GM23338 (cell line): ENCODE data around the gene ASB3.
"Not testable (repeated sequence)": the region's sequence is repeated elsewhere in the genome, so short reads cannot be mapped to it uniquely, and the experiment has no call there.

ENCODE experiments used
- CREB1 ChIP-seq: fragments of 250-450 bp; sonication (Bioruptor Pico); IDR thresholded peaks from 2 replicates; pipeline ENCODE4 v1.5.0; 2020; ENCODE audit warnings: low read depth, mild to moderate bottlenecking, moderate library complexity
- EZH2 ChIP-seq: fragments of 200-600 bp; sonication (generic); IDR thresholded peaks from one replicate; pipeline ENCODE4 v1.8.0; 2017; ENCODE audit warnings: antibody characterized with exemption, mild to moderate bottlenecking, low read depth; ENCODE audit not compliant: unreplicated experiment
- EZH2phosphoT487 ChIP-seq: fragments of 200-600 bp; sonication (generic); IDR thresholded peaks from one replicate; pipeline ENCODE4 v1.8.1; 2018; ENCODE audit warnings: antibody characterized with exemption; ENCODE audit not compliant: unreplicated experiment
- JUNB ChIP-seq: IDR thresholded peaks from one replicate; pipeline ENCODE4 v1.6.1; 2016; ENCODE audit warnings: antibody characterized with exemption; ENCODE audit not compliant: unreplicated experiment
- NANOG ChIP-seq: IDR thresholded peaks from 2 replicates; pipeline ENCODE4 v1.6.1; 2016; ENCODE audit warnings: antibody characterized with exemption, borderline replicate concordance
- POLR2AphosphoS5 ChIP-seq: IDR thresholded peaks from 2 replicates; pipeline ENCODE4 v1.6.1; 2016; ENCODE audit warnings: antibody characterized with exemption, low read depth
- ZNF114 ChIP-seq: fragments of 250-450 bp; sonication (Bioruptor Pico); IDR thresholded peaks from 2 replicates; pipeline ENCODE4 v1.5.0; 2020; ENCODE audit warnings: mild to moderate bottlenecking, moderate library complexity
- ZNF331 ChIP-seq: fragments of 250-450 bp; sonication (Bioruptor Pico); IDR thresholded peaks from 2 replicates; pipeline ENCODE4 v1.5.0; 2020; ENCODE audit warnings: low read depth, mild to moderate bottlenecking, moderate library complexity
- TF ChIP-seq, protein P1 (sequence below), 2 experiments: fragments of 200-600 bp in 1 of 2; sonication (generic) in 1 of 2; conservative IDR thresholded peaks; 2 replicates each; pipeline versions ENCODE4 v1.5.1 to v1.6.1; 2016 to 2017; ENCODE audit warnings: antibody characterized with exemption in 2 of 2, low read depth in 2 of 2, mild to moderate bottlenecking in 2 of 2, moderate library complexity in 1 of 2
- TF ChIP-seq, protein P2 (sequence below): IDR thresholded peaks from 2 replicates; pipeline ENCODE4 v1.6.1; 2016; ENCODE audit warnings: antibody characterized with exemption
- TF ChIP-seq, protein P3 (sequence below): IDR thresholded peaks from one replicate; pipeline ENCODE4 v1.6.1; 2018; ENCODE audit warnings: antibody characterized with exemption; ENCODE audit not compliant: unreplicated experiment

DNA sequence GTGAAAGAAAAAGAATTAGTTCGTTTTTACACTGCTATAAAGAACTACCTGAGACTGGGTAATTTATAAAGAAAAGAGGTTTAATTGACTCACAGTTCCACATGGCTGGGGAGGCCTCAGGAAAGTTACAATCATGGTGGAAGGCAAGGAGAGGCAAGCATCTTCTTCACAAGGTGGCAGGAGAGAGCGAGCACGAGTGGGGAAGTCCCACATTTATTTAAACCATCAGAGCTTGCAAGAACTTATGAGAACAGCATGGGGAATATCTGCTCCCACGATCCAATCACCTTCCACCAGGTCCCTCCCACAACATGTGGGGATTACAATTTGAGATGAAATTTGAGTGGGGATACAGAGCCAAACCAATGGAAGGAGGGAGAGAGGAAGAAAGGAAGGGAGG is 128.3 kb downstream of the ASB3 start:
- TF ChIP-seq, protein P1, sequence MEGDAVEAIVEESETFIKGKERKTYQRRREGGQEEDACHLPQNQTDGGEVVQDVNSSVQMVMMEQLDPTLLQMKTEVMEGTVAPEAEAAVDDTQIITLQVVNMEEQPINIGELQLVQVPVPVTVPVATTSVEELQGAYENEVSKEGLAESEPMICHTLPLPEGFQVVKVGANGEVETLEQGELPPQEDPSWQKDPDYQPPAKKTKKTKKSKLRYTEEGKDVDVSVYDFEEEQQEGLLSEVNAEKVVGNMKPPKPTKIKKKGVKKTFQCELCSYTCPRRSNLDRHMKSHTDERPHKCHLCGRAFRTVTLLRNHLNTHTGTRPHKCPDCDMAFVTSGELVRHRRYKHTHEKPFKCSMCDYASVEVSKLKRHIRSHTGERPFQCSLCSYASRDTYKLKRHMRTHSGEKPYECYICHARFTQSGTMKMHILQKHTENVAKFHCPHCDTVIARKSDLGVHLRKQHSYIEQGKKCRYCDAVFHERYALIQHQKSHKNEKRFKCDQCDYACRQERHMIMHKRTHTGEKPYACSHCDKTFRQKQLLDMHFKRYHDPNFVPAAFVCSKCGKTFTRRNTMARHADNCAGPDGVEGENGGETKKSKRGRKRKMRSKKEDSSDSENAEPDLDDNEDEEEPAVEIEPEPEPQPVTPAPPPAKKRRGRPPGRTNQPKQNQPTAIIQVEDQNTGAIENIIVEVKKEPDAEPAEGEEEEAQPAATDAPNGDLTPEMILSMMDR (conservative IDR thresholded peaks at IDR 0.05; ENCODE audit: low read depth in 2 of 2), result not testable (repeated sequence)
- not testable (repeated sequence) for TF ChIP-seq ZNF114 (CRISPR knock-in tag); CREB1 (CRISPR knock-in tag); POLR2AphosphoS5; EZH2; EZH2phosphoT487; JUNB; ZNF331; NANOG
- TF ChIP-seq, protein P2, sequence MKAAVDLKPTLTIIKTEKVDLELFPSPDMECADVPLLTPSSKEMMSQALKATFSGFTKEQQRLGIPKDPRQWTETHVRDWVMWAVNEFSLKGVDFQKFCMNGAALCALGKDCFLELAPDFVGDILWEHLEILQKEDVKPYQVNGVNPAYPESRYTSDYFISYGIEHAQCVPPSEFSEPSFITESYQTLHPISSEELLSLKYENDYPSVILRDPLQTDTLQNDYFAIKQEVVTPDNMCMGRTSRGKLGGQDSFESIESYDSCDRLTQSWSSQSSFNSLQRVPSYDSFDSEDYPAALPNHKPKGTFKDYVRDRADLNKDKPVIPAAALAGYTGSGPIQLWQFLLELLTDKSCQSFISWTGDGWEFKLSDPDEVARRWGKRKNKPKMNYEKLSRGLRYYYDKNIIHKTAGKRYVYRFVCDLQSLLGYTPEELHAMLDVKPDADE, result not testable (repeated sequence)
- TF ChIP-seq, protein P3, sequence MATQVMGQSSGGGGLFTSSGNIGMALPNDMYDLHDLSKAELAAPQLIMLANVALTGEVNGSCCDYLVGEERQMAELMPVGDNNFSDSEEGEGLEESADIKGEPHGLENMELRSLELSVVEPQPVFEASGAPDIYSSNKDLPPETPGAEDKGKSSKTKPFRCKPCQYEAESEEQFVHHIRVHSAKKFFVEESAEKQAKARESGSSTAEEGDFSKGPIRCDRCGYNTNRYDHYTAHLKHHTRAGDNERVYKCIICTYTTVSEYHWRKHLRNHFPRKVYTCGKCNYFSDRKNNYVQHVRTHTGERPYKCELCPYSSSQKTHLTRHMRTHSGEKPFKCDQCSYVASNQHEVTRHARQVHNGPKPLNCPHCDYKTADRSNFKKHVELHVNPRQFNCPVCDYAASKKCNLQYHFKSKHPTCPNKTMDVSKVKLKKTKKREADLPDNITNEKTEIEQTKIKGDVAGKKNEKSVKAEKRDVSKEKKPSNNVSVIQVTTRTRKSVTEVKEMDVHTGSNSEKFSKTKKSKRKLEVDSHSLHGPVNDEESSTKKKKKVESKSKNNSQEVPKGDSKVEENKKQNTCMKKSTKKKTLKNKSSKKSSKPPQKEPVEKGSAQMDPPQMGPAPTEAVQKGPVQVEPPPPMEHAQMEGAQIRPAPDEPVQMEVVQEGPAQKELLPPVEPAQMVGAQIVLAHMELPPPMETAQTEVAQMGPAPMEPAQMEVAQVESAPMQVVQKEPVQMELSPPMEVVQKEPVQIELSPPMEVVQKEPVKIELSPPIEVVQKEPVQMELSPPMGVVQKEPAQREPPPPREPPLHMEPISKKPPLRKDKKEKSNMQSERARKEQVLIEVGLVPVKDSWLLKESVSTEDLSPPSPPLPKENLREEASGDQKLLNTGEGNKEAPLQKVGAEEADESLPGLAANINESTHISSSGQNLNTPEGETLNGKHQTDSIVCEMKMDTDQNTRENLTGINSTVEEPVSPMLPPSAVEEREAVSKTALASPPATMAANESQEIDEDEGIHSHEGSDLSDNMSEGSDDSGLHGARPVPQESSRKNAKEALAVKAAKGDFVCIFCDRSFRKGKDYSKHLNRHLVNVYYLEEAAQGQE, result not testable (repeated sequence)
